Stromal cell of bone marrow (primary cell): Measurements from ENCODE around the gene STRADB.
"Not testable (repeated sequence)": the region's sequence is repeated elsewhere in the genome, so short reads cannot be mapped to it uniquely, and the experiment has no call there.

Experiments
- DNase-seq: peaks from one replicate; pipeline ENCODE4 v3.0.0-alpha.2; 2012; ENCODE audit warnings: low read depth

STRADB gene

DNA sequence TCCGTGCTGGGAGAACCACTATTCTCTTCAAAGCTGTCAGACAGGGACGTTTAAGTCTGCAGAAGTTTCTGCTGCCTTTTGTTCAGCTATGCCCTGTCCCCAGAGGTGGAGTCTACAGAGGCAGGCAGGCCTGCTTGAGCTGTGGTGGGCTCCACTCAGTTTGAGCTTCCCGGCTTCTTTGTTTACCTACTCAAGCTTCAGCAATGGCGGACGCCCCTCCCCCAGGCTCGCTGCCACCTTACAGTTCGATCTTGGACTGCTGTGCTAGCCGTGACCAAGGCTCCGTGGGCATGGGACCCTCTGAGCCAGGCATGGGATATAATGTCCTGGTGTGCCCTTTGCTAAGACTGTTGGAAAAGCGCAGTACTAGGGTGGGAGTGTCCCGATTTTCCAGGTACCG, 21.2 kb upstream of the STRADB start:
- DNase-seq, result not testable (repeated sequence)

DNA sequence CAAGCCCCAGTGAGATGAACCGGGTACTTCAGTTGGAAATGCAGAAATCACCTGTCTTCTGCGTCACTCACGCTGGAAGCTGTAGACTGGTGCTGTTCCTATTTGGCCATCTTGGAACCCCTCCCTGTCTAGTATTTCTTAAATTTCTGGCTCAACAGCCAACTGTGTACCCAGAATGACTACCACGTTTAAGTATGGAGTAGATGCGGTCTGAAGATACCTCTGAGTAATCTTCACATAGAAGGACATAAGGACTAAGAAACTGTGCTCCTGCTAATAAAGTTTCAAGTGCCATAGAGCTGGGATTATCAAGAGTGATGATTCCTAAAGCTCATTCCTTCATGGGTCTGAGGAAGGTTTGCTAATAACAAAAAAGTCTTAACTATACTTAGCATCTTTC, 20.7 kb upstream of the STRADB start:
- DNase-seq, result no peak

DNA sequence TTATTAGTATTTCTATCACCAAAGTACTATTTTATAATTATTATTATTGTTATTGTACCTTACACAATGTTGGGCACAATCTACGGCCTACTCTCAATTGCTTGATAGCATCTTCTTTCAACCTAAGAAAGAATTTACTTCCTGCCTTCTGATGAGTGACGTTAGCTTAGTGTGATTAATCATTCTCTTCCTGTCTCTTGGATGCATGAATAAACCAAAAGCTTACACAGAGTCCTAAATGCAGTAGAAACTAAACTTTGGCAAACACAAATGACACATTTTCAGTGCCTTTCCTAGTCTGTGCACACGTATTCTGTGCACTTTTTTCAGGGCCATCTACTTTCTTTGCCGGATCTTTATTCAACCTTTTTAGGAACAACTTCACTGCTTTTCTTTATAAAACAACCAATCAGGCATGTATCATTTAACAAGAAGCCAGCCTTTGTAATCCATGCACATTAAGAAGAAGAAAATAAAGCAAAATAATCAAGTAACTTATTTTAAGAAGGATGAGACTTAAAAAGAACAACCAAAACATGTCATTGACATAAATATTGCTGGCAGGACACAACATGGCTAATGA, 19.4 kb upstream of the STRADB start:
- DNase-seq, result no peak

DNA sequence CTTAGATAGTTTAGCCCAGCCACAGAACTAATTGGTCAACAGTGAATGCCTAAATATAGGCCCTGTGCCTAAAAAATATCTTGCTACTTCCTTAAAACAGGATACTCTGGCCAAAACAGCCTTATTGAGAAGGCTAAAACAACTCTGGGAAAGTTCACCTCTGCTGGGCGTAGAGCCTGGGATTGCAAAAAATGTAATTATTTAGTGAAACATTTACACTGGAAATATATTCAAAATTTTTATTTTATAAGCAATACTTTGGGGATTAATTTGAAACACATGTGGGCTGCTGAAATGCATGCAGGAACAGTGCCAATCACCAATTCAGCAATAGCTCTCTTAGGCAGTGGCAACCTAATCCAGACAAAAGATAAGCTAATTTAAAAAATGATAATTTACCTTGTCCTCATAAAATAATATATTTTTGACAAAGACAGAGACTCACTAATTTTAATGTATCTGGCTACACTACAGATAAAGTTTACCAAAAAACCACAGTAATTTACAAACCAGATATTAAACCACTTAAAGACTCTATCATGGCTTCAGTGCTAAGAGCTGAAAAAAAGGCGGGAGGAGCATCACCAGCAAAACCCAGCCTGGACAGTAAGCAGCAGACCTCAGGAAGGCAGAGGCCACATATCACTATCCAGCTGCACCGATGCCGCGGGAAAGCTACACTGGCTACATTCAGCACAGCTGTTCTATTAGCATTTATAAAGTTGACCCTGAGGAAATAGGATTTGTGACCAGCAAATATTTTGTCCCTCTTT, 18.7 kb upstream of the STRADB start:
- DNase-seq, result no peak

DNA sequence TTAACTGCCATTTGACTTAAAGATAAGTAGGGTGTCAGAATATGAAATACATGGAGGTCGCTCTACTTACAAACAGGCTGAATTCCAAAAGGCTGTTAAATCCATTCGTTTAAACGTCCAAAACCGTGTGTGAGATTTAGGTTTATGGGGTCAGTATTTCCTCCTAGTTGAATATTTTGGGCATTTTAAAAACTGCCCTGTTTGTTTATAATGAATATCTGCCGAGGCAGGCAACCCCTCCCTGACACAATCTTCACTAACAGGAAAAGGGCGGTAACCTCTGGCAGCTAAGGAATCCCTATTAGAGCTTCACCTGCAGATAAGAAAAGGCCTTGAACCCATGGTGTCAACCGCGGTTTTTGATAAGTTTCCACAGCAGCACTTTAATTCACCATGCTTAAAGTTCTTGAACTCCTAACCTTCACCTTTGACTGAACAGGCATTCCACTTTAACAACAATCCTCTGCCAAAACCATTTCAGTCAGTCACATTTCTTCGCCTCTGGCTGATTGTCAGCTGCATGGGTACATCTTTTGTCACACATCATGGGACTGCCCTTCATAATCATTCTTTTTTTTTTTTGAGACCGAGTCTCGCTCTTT, 18.0 kb upstream of the STRADB start:
- no peak for DNase-seq

GRCh38 chr2:201436141-201436540, 15.4 kb upstream of the STRADB start:
- no peak for DNase-seq

GRCh38 chr2:201439336-201439922, 12.1 kb upstream of the STRADB start:
- DNase-seq, result not testable (repeated sequence)

- no peak for DNase-seq
Observed at GRCh38 chr2:201440182-201440581, 11.4 kb upstream of the STRADB start.

- DNase-seq, result no peak
Observed at GRCh38 chr2:201441409-201441808, 10.1 kb upstream of the STRADB start.

DNA sequence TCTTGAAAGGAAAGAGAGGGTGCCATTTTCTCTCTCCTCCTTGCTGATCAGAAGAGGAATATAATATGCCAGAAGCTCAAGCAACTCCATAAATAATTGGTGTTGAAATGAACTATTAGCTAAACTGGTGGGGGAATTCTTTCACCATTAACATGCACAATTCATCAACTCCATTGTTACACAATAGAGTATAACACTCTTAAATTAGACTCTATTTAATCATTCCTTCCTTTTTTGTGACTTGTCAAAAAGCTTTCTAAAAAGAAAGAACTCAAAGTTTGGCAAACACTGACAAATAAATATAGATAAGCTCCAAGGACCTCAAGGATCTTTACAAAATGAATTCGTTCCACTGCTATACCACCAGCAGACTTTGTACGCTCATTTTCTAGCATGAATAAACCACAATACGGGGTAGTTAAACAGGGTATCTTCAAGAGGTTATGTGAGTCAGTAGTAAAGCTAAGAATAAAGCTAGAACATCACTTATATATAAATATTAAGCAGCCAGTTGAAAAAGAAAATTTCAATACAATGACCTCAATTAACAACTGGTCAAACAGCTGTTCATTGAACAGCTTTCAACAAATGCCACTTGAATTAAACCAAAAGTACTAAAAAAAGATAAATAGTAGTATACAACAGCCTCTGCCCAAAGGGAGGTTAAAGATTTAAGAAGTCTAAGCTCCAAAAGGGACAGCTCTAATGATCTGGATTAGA, 6.6 kb upstream of the STRADB start:
- no peak for DNase-seq

DNA sequence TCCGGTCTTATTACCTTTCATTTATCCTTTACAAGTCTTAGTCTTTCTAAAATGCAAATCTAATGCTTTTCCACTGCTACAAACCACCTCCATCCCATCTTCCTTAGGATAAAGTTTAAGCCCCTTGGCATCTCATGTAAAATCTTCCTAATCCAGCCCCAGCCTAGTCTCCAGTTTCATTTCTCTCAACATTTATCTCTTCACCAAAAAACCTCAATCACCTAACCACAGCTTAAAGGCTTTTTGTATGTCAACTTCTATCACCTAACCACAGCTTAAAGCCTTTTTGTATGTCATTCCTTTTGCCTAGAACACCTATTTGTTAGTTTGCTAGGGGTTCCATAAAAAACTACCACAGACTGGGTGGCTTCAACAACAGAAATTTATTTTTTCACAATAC, 4.5 kb upstream of the STRADB start:
- no peak for DNase-seq

DNA sequence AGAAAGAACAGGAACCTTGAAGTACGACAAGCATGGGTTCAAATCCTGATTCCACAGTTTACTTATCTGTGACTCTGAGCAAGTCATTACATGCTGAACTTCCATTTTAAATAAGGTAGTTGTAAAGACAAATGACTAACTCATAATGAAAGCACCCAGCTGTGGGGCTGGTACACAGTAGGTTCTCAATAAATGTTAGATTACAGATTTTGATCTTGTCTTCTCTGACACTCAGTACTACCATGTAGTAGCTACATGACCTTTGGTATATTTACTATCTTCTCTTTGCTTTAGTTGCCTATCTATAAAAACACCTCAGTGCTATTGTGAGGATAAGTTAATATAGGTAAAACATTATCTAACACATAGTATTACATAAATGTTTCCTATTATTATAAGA, 3.5 kb upstream of the STRADB start:
- no peak for DNase-seq

DNA sequence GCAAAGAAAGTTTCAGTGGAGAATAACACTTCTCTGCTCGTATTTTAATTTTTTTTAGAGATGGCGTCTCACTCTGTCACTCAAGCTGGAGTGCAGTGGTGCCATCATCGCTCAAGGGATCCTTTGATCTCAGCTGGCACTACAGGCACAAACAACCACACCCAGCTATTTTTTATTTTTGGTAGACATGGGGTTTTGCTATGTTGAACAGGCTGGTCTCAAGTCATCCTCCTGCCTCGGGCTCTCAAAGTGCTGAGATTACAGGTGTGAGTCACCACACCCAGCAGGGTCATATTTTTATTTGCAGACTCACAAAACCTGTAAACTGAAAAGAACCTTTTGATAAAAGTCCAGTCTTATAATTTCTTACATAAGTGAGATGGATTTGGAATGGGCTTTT, 2.8 kb upstream of the STRADB start:
- no peak for DNase-seq

DNA sequence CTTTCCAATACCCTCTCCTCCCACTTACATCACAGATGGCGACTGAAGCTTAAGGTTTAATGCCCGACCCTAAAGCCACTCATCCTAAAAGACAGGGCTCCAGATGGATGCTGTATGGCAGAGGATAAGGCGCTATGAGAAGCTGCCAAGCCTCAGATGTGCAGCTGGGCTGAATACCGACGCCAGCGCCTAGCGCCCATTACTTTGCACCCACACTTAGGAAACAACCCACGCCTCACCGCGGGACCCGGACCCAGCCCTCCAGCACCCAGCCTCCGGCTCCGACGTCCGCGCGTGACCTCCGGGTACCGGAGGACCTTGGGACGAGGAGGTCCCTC, 617 bp upstream of the STRADB start:
- DNase-seq, result no peak

DNA sequence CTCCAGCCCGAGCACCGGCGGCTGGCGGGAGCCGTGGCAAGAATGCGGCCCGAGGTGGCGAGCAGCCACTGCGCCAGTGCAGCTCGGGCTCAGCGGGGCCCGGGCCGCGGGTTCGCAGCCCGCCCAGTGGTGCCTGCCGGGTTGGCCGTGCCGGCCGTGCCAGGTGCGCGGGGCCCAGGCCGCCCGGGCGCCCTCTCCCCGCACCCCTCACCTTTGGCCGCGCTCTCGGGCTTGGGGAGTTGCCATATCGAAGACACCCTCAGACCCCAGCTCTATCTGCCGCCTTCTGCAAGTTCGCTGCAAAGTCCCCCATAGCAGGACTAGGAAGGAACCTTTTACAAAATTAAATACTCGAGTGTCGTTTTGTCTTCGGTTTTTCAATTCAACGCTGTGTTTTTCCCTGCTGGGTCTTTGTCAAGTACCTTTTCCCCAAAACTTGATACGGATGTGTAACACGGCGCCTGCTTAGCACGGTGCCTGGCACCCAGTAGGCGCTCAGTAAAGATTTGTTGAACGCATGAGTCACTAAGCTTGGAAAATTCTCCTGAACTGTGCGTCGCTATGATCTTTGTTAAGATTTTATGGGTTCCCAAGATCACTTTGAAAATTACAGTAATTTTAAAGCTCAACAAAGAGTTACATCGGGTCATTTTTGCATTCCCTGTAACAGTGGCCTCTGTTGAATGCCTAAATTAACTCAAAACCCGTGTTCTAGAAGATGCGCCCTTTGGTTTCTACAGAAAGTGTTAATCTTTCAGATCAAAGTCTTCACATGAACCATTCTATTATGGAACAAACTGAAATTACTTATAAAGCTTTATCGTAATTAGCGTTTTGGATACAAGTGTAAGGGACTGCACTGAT, 750 bp downstream of the STRADB start:
- DNase-seq, result no peak

GRCh38 chr2:201452922-201453643, 1.5 kb downstream of the STRADB start:
- DNase-seq, result no peak

DNA sequence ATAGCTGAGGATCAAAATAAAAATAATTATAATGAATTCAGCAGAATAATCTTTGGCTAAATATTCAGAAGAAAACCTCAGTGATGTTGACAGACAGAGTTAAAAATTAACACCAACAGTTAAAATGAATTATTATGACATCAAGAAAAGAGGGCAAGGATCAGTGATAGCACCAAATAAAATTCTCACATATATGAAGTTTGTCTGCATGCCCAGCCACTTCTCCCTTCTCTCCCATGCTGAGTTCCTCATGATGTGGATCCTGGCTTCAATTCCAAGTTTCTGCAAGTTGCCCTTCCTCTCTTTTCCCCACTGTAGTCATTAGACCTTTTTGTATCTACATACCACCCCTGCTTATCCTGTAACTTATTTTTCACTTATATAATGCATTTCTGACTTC, 6.8 kb downstream of the STRADB start:
- DNase-seq, result no peak

DNA sequence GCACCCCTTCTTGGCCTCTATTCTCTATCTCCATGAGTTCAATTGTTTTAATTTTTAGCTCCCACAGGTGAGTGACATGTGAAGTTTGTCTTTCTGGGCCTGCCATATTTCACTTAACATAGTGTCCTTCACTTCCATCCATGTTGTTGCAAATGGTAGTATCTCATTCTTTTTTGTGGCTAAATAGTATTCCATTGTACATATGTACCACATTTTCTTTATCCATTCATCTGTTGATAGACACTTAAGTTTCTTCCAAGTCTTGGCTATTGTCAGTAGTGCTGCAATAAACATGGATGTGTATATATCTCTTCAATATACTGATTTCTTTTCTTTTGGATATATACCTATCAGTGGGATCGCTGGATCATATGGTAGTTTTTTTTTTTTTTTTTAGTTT, 9.0 kb downstream of the STRADB start:
- no peak for DNase-seq

DNA sequence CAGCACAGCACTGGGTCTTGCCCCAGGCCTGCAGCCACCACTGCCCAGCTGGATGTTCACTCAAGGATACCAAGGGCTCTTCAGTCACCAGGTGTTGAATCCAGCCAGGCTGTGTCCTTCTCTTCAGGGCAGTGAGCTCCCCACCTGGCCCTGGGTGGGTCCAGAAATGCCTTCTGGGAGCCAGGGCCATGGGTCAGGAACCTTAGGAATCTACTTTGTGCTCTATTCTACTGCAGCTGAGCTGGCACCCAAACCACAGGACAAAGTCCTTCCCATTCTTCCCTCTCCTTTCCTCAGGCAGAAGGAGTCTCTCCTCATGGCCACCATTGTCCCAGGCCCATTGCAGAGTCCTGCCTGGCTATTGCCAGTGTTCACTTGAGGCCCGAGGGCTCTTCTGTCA, 13.0 kb downstream of the STRADB start:
- no peak for DNase-seq

GRCh38 chr2:201465524-201465971, 14.0 kb downstream of the STRADB start:
- no peak for DNase-seq
